ENCODE measurements around the gene TRAK1.

Gene TRAK1

DNA sequence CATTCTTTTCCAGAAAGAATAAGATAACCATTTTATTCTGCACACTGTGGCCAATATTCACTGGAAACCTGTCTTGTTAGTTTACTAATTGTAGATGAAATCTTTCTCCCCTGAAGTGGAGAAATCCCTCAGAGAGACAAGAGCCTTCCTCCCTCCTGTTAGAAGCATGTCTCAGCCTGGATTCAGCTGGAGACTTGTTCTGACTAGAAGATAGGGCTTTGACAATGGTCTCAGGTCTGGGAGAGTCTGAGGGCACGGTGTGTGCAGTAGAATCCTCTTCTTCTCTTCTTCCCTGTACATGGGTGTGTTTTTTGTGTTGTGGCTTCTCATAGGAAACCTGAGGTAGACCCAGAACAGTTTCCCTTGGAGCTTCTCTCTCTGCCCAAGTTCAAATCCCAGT is 154.9 kb downstream of the TRAK1 start:
- no peak overlapping the region for H2BK120ac ChIP-seq (ENCODE audit: insufficient read depth, low read length, poor library complexity)
- H3K18ac ChIP-seq (ENCODE audit: low read length), result no peak overlapping the region
- H4K91ac ChIP-seq (ENCODE audit: low read depth, low read length), result no peak overlapping the region
- no peak overlapping the region for H3K9ac ChIP-seq (ENCODE audit: low read length)
- H3K27ac ChIP-seq (ENCODE audit: low read depth, low read length), result no peak overlapping the region
- H3K4me3 ChIP-seq (ENCODE audit: low read depth, low read length), result no peak overlapping the region
- H2BK12ac ChIP-seq (ENCODE audit: low read length), result no peak overlapping the region
- no peak overlapping the region for H2AFZ ChIP-seq (ENCODE audit: insufficient read depth, low read length, poor library complexity)
- no peaks in the 10 kb centered on the region for H3K79me1 ChIP-seq (ENCODE audit: low read length)
- H3K4me1 ChIP-seq (ENCODE audit: control insufficient read depth in 1 of 2, insufficient read depth in 2 of 2, low read length in 2 of 2), result no peaks in the 10 kb centered on the region
- no peak overlapping the region for H3K23ac ChIP-seq (ENCODE audit: low read length)
- no peak overlapping the region for H3K4ac ChIP-seq (ENCODE audit: low read depth, low read length)
- H4K8ac ChIP-seq (ENCODE audit: low read depth, low read length), result no peak overlapping the region
- H3K14ac ChIP-seq (ENCODE audit: low read length), result no peak overlapping the region
- no peaks in the 10 kb centered on the region for H3K9me3 ChIP-seq (ENCODE audit: insufficient read depth, low read depth, low read length)
- no CpG with 5 or more reads among the region's 1 CpG for WGBS (ENCODE audit: extremely low coverage, insufficient coverage, insufficient read length)
- H2BK5ac ChIP-seq (ENCODE audit: low read depth, low read length, poor library complexity), result no peak overlapping the region
- no peak overlapping the region for H3K4me2 ChIP-seq (ENCODE audit: low read length)
- H3K36me3 ChIP-seq (ENCODE audit: control insufficient read depth in 1 of 2, insufficient read depth in 2 of 2, low read length in 2 of 2), result no peaks in the 10 kb centered on the region
- H2AK5ac ChIP-seq (ENCODE audit: low read length), result no peak overlapping the region
- no peak overlapping the region for H4K12ac ChIP-seq (ENCODE audit: low read depth, low read length)
- no peaks in the 10 kb centered on the region for H3K79me2 ChIP-seq (ENCODE audit: control insufficient read depth, insufficient read depth, low read length, poor library complexity)
- no peaks in the 10 kb centered on the region for H3K27me3 ChIP-seq (ENCODE audit: insufficient read depth, low read length)
- DNase-seq, result no peak

DNA sequence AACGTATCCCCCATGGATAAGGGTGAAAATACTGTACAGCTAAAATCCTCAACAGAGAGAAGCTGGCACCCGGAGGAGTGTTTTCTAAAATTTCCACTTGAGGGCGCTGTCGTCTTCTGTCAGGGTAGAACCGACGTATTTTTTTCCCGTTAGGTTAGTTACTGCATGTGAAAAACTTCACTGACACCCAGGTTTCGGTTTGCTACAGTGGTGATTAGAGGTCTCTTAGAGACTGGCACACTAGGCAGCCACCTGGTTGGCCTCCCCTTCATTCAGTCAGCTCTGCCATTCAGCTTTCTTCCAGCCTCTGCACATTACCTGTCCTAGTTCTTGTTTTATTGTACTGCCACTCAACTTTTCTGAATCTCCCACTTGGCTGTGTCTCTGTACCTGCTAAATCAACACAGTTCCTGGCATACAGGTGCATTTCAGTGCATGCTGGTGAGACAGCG is 156.4 kb downstream of the TRAK1 start:
- Histone ChIP-seq H3K27ac (ENCODE audit: low read depth, low read length) (no peak overlapping the region), H3K4me3 (ENCODE audit: low read depth, low read length) (no peak overlapping the region)

DNA sequence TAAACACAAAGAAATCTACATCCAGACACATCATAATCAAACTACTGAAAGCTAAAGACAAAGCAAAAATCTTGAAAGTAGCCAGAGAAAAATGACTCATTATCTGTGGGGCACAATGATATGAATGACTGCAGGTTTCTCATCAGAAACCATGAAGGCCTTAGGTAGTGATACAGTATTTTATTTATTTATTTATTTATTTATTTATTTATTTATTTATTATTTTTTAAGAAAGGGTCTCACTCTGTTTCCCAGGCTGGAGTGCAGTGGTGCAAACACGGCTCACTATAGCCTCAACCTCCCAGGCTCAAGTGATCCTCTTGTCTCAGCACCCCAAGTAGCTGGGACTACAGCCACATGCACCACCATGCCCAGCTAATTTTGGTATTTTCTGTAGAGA is 159.6 kb downstream of the TRAK1 start:
- DNase-seq, result no peak
- Histone ChIP-seq H2AK5ac (ENCODE audit: low read length) (no peak overlapping the region), H3K9me3 (ENCODE audit: insufficient read depth, low read depth, low read length) (no peaks in the 10 kb centered on the region), H3K27me3 (ENCODE audit: insufficient read depth, low read length) (no peaks in the 10 kb centered on the region), H3K4me1 (ENCODE audit: control insufficient read depth in 1 of 2, insufficient read depth in 2 of 2, low read length in 2 of 2) (no peaks in the 10 kb centered on the region), H3K36me3 (ENCODE audit: control insufficient read depth in 1 of 2, insufficient read depth in 2 of 2, low read length in 2 of 2) (no peaks in the 10 kb centered on the region), H2BK5ac (ENCODE audit: low read depth, low read length, poor library complexity) (no peak overlapping the region), H3K23ac (ENCODE audit: low read length) (no peak overlapping the region), H3K9ac (ENCODE audit: low read length) (no peak overlapping the region), H3K4me3 (ENCODE audit: low read depth, low read length) (no peak overlapping the region), H4K12ac (ENCODE audit: low read depth, low read length) (no peak overlapping the region), H2BK12ac (ENCODE audit: low read length) (no peak overlapping the region), H3K4ac (ENCODE audit: low read depth, low read length) (no peak overlapping the region), H3K79me1 (ENCODE audit: low read length) (no peaks in the 10 kb centered on the region), H3K27ac (ENCODE audit: low read depth, low read length) (no peak overlapping the region), H3K79me2 (ENCODE audit: control insufficient read depth, insufficient read depth, low read length, poor library complexity) (no peaks in the 10 kb centered on the region), H3K14ac (ENCODE audit: low read length) (no peak overlapping the region), H4K8ac (ENCODE audit: low read depth, low read length) (no peak overlapping the region), H2AFZ (ENCODE audit: insufficient read depth, low read length, poor library complexity) (no peak overlapping the region), H3K4me2 (ENCODE audit: low read length) (no peak overlapping the region), H2BK120ac (ENCODE audit: insufficient read depth, low read length, poor library complexity) (no peak overlapping the region), H4K91ac (ENCODE audit: low read depth, low read length) (no peak overlapping the region), H3K18ac (ENCODE audit: low read length) (no peak overlapping the region)
- no CpG with 5 or more reads among the region's 1 CpG for WGBS (ENCODE audit: extremely low coverage, insufficient coverage, insufficient read length)

More for the DNA sequence above, 156.4 kb downstream of the TRAK1 start:
- no peak overlapping the region for H3K23ac ChIP-seq (ENCODE audit: low read length)
- no peaks in the 10 kb centered on the region for H3K27me3 ChIP-seq (ENCODE audit: insufficient read depth, low read length)
- no peak overlapping the region for H2BK5ac ChIP-seq (ENCODE audit: low read depth, low read length, poor library complexity)
- no peak overlapping the region for H2BK120ac ChIP-seq (ENCODE audit: insufficient read depth, low read length, poor library complexity)
- H3K79me2 ChIP-seq (ENCODE audit: control insufficient read depth, insufficient read depth, low read length, poor library complexity), result no peaks in the 10 kb centered on the region
- no peak overlapping the region for H3K4ac ChIP-seq (ENCODE audit: low read depth, low read length)
- H4K12ac ChIP-seq (ENCODE audit: low read depth, low read length), result no peak overlapping the region
- H3K14ac ChIP-seq (ENCODE audit: low read length), result no peak overlapping the region
- no peak overlapping the region for H4K91ac ChIP-seq (ENCODE audit: low read depth, low read length)
- no peaks in the 10 kb centered on the region for H3K4me1 ChIP-seq (ENCODE audit: control insufficient read depth in 1 of 2, insufficient read depth in 2 of 2, low read length in 2 of 2)
- H3K9ac ChIP-seq (ENCODE audit: low read length), result no peak overlapping the region
- H3K18ac ChIP-seq (ENCODE audit: low read length), result no peak overlapping the region
- H2AFZ ChIP-seq (ENCODE audit: insufficient read depth, low read length, poor library complexity), result no peak overlapping the region
- H3K9me3 ChIP-seq (ENCODE audit: insufficient read depth, low read depth, low read length), result no peaks in the 10 kb centered on the region
- no peak overlapping the region for H2AK5ac ChIP-seq (ENCODE audit: low read length)
- WGBS (ENCODE audit: extremely low coverage, insufficient coverage, insufficient read length), result no CpG with 5 or more reads among the region's 9 CpGs
- H3K4me2 ChIP-seq (ENCODE audit: low read length), result no peak overlapping the region
- no peaks in the 10 kb centered on the region for H3K79me1 ChIP-seq (ENCODE audit: low read length)
- no peaks in the 10 kb centered on the region for H3K36me3 ChIP-seq (ENCODE audit: control insufficient read depth in 1 of 2, insufficient read depth in 2 of 2, low read length in 2 of 2)
- no peak overlapping the region for H4K8ac ChIP-seq (ENCODE audit: low read depth, low read length)
- DNase-seq, result peak; percentile 72 to 87
- H2BK12ac ChIP-seq (ENCODE audit: low read length), result no peak overlapping the region

DNA sequence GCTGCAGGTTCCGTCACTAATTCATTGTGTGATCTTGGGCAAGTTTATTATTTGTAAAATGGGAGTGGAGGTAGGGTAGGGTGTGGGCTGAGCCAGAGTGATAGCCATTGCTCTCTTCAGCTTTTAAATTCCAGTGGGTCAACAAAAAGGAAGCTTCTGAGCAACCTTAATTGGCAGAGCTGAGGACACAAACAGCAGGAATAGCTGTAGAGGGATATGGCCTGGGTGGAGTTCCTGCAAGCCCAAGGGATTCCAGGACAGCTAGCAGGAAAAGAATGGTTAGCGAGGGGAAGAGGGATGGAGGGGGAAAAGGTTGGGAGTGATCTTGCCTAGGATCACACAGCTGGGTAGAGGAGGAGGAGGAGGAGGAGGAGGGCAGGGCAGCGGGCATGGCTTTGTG is 163.4 kb downstream of the TRAK1 start:
- H2BK5ac ChIP-seq (ENCODE audit: low read depth, low read length, poor library complexity), result no peak overlapping the region
- H4K8ac ChIP-seq (ENCODE audit: low read depth, low read length), result no peak overlapping the region
- H3K9me3 ChIP-seq (ENCODE audit: insufficient read depth, low read depth, low read length), result no peaks in the 10 kb centered on the region
- H2BK120ac ChIP-seq (ENCODE audit: insufficient read depth, low read length, poor library complexity), result no peak overlapping the region
- no peak overlapping the region for H3K14ac ChIP-seq (ENCODE audit: low read length)
- H3K4me1 ChIP-seq (ENCODE audit: control insufficient read depth in 1 of 2, insufficient read depth in 2 of 2, low read length in 2 of 2), result peaks cover 0 to 4% of the 10 kb centered on the region in 2 experiments
- H3K36me3 ChIP-seq (ENCODE audit: control insufficient read depth in 1 of 2, insufficient read depth in 2 of 2, low read length in 2 of 2), result no peaks in the 10 kb centered on the region
- no peak overlapping the region for H3K23ac ChIP-seq (ENCODE audit: low read length)
- H3K27ac ChIP-seq (ENCODE audit: low read depth, low read length), result no peak overlapping the region
- H2BK12ac ChIP-seq (ENCODE audit: low read length), result no peak overlapping the region
- no peak overlapping the region for H3K4me3 ChIP-seq (ENCODE audit: low read depth, low read length)
- H3K79me1 ChIP-seq (ENCODE audit: low read length), result no peaks in the 10 kb centered on the region
- H3K9ac ChIP-seq (ENCODE audit: low read length), result no peak overlapping the region
- no peak overlapping the region for H4K91ac ChIP-seq (ENCODE audit: low read depth, low read length)
- no peak overlapping the region for H3K18ac ChIP-seq (ENCODE audit: low read length)
- H3K4ac ChIP-seq (ENCODE audit: low read depth, low read length), result no peak overlapping the region
- H3K79me2 ChIP-seq (ENCODE audit: control insufficient read depth, insufficient read depth, low read length, poor library complexity), result no peaks in the 10 kb centered on the region
- WGBS (ENCODE audit: extremely low coverage, insufficient coverage, insufficient read length), result no CpG with 5 or more reads among the region's 3 CpGs
- H3K27me3 ChIP-seq (ENCODE audit: insufficient read depth, low read length), result no peaks in the 10 kb centered on the region
- H2AK5ac ChIP-seq (ENCODE audit: low read length), result no peak overlapping the region
- DNase-seq, result no peak
- H4K12ac ChIP-seq (ENCODE audit: low read depth, low read length), result no peak overlapping the region
- no peak overlapping the region for H3K4me2 ChIP-seq (ENCODE audit: low read length)
- no peak overlapping the region for H2AFZ ChIP-seq (ENCODE audit: insufficient read depth, low read length, poor library complexity)

All from trophoblast cell (in vitro differentiated cells and primary cell).